ENCODE data around the gene CPT1B.

DNA sequence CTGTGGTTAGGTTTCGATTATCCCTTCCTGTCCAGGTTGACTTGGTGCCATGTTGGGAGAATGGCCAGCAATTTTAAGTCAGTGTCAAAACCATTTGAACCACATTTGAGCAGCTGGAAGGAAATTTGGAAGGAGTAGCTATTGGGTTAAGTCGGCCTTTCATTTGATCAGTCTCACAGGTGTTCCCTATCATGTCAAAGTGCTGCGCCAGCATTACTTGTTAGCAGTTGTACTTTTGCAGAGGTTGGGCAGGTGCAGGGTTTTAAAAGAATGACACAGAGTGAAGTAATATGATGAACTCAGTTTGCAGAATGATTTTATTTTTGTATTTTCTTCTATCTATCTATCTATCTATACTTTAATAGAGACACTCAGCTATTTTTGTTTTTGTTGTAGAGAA lies 42.0 kb downstream of the CPT1B start:
- TF ChIP-seq, protein P1, sequence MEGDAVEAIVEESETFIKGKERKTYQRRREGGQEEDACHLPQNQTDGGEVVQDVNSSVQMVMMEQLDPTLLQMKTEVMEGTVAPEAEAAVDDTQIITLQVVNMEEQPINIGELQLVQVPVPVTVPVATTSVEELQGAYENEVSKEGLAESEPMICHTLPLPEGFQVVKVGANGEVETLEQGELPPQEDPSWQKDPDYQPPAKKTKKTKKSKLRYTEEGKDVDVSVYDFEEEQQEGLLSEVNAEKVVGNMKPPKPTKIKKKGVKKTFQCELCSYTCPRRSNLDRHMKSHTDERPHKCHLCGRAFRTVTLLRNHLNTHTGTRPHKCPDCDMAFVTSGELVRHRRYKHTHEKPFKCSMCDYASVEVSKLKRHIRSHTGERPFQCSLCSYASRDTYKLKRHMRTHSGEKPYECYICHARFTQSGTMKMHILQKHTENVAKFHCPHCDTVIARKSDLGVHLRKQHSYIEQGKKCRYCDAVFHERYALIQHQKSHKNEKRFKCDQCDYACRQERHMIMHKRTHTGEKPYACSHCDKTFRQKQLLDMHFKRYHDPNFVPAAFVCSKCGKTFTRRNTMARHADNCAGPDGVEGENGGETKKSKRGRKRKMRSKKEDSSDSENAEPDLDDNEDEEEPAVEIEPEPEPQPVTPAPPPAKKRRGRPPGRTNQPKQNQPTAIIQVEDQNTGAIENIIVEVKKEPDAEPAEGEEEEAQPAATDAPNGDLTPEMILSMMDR (conservative IDR thresholded peaks at IDR 0.05 in 1 of 2, IDR thresholded peaks at IDR 0.05 in 1 of 2; ENCODE audit: extremely low read depth in 1 of 2, insufficient read depth in 1 of 2, low read depth in 1 of 2, low read length in 2 of 2) = no peak
- TF ChIP-seq EZH2 (IDR thresholded peaks at IDR 0.05; ENCODE audit: borderline replicate concordance, low read length) = no peak
